Astrocyte of the cerebellum (primary cell): ENCODE data around the gene SRRM2.

Source experiments
- DNase-seq: peaks from one replicate; pipeline ENCODE4 v3.0.0-alpha.2; 2011; ENCODE audit warnings: low read depth
- H3K4me3 ChIP-seq: 2 replicates; pipeline ENCODE4 v1.5.1; 2011; ENCODE audit warnings: mild to moderate bottlenecking, low read depth, low read length, moderate library complexity
- CTCF ChIP-seq: IDR thresholded peaks from 2 replicates; pipeline ENCODE4 v1.5.1; 2012; ENCODE audit warnings: low read length, low read depth, moderate library complexity, mild to moderate bottlenecking; ENCODE audit errors: missing control alignments
- in situ Hi-C: cut with HindIII; loops from 2 replicates; pipeline ENCODE4 v1.10.0; 2017; ENCODE audit warnings: low sequenced_read_pairs

SRRM2 gene

GRCh38 chr16:2728034-2728433, 24.4 kb upstream of the SRRM2 start:
- DNase-seq = no peak
- no peak for TF ChIP-seq CTCF
- H3K4me3 ChIP-seq = no peak overlapping the region
- in situ Hi-C loops = no loop called here

- in situ Hi-C loops = no loop called here
- no peak for TF ChIP-seq CTCF
- no peak for DNase-seq
- no peak overlapping the region for H3K4me3 ChIP-seq
Measured at GRCh38 chr16:2734844-2735515, 17.5 kb upstream of the SRRM2 start.

- H3K4me3 ChIP-seq = no peak overlapping the region
- DNase-seq = no peak
- no peak for TF ChIP-seq CTCF
- in situ Hi-C loops = no loop called here
Measured at GRCh38 chr16:2736476-2737237, 15.8 kb upstream of the SRRM2 start.

GRCh38 chr16:2737238-2737605, 15.2 kb upstream of the SRRM2 start:
- H3K4me3 ChIP-seq = no peak overlapping the region
- TF ChIP-seq CTCF = no peak
- DNase-seq = no peak
- in situ Hi-C loops = no loop called here

GRCh38 chr16:2737895-2738418, 14.5 kb upstream of the SRRM2 start:
- H3K4me3 ChIP-seq = no peak overlapping the region
- in situ Hi-C loops = no loop called here
- DNase-seq = no peak
- no peak for TF ChIP-seq CTCF

GRCh38 chr16:2738615-2739014, 13.8 kb upstream of the SRRM2 start:
- no peak overlapping the region for H3K4me3 ChIP-seq
- TF ChIP-seq CTCF = no peak
- DNase-seq = no peak
- in situ Hi-C loops = no loop called here
